Pons (tissue), 1 donor: ENCODE results near the gene G2E3.
"Not testable (repeated sequence)": the region's sequence is repeated elsewhere in the genome, so short reads cannot be mapped to it uniquely, and the experiment has no call there.

Experiments
- DNase-seq: peaks from one replicate; pipeline ENCODE4 v3.0.0-alpha.2; 2016; ENCODE audit warnings: low spot score

The G2E3 gene

DNA sequence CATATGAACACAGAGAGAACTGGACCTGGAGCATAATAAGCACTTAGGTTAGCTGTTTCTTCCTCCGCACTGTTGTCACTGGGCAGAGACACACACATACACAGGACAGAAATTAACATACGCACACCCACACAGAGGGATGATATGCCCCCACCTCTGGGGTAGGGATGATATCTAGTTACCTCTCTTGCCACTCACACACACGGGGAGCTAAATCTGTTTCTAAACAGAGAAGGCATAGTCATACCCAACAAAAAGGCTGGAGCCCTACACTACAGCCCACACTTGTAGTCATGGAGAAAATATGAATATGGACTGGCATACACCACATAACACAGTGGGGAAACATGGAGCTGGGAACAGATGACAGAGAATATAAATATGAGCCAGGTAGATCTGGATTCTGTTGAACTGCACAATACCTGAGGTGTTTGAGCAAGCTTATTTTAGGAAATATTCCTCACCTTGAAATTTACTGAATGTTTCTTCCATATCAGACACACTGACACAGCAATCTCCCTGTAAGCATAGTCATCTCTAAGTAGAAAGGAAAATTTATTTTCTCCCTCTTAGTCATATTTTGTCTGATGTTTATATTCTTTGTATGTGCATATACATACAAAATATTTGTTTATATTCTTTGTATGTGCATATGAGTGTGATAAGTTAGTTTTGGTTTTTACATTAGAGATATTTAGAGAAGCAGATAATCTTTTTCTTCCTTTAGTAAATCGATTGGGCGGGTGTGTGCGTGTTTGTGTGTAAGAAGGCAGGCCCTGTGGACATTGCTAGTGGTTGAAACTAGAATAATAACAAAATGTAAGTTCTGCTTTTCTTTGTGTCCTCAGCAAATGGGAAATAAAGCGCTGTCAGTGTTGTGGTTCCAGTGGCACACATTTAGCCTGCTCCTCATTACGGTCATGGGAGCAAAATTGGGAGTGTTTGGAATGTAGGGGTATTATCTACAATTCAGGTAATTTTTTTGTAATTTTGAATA is 42.3 kb downstream of the G2E3 start:
- no peak for DNase-seq

DNA sequence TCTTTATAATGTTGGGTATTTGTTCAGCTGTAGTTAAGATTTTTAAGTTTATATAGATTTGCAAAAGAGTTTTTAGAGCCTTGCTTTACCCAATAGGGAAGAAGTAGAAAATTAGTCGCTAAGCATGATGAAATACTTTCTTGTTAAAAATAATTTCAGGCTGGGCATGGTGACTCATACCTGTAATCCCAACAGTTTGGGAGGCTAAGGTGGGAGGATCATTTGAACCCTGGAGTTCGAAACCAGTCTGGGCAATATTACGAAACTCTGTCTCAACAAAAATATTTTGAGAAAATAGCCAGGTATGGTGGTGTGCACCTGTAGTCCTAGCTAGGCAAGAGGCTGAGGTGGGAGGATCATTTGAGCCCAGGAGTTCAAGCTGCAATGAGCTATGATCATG is 44.4 kb downstream of the G2E3 start:
- DNase-seq, result no peak

DNA sequence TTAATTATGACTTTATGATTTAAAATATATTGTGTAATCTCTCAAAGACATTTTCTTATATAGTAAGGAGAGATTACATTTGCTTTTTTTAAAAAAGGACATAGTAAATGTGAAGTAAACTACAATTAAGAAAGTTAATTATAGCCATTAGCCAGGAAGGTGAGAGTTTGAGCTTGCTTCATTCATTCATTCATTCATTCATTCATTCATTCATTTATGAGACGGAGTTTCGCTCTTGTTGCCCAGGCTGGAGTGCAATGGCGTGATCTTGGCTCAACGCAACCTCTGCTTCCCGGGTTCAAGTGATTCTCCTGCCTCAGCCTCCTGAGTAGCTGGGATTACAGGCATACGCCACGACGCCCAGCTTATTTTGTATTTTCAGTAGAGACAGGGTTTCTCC is 45.7 kb downstream of the G2E3 start:
- DNase-seq, result not testable (repeated sequence)

DNA sequence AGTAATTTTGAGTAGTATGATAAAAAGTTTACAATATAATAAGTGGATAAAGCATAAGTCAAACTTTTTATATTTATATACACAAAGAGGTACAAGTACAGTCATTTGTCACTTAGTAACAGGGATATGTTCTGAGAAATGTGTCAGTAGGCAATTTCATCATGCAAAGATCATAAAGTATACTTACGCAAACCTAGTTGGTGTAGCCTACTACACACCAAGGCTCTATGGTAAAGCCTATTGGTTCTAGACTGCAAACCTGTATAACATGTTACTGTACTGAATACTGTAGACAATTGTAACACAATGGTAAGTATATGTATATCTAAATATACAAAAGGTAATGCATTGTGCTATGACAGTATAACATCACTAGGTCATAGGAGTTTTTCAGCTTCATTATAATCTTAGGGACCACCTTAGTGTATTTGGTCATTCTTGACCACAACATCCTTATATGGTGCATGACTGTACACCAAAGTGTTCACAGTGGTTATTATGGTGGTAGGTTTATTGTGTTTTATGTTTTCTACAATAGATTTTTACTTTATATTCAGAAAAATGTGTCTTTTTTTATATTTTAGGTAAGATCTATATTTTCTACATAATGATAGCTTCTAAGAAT is 48.3 kb downstream of the G2E3 start:
- DNase-seq, result no peak

DNA sequence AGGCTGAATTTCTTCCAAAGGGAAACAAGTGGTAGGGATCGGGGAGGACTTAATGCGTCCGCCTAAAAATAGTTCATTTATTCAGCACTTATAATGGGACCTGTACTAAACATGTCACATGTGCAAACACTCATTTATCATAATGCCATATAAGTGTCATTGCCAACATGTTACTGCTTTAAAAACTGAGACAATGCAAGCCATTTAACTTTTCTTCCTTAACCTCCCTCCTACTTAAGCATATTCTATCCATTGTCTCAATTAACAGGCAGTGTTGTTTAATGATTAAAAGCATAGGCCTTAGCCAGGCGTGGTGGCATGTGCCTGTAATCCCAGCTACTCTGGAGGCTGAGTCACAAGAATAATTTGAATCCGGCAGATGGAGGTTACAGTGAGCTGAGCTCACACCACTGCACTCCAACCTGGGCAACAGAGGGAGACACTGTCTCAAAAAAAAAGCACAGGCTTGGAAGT is 49.6 kb downstream of the G2E3 start:
- DNase-seq, result no peak

DNA sequence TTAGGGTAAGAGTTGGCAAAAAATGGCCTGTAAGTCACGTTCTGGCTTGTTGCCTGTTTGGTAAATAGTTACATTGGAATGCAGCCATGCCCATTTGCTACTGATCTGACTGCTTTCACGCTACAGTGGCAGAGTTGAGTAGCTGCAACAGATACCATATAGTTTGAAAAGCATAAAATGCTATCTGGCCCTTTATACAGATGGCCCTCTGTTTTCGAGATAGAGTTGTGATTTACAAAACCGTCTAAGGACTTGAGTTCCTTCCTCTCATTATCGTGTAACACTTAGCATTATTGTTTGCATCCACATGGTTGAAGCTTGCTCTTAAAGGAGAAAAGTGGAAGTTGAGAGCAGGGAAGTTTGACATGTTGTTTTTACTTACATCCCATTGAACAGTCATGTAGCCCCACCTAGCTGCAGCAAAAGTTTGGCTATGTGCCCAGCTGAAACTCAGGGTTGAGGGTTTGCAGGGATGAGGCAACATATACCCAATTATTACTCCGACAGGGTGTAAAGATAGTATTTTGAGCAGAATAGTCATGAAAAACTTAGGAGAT is 51.9 kb downstream of the G2E3 start:
- peak; percentile 77 for DNase-seq

DNA sequence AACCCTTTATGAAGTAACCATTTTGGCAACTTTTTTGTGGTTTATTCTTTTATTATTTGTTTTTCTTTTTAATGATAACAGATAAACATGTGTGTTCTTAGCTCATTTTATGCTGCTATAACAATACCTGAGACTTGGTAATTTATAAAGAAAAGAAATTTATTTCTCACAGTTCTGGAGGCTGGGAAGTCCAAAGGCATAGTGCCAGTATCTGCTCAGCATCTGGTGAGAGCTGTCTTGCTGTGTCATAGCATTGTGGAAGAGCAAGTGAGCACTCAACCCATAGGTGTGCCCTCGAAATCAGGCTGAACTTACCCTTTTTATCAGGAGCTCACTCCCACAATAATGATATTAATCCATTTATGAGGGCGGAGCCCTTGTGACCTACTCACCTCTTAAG is 55.2 kb downstream of the G2E3 start:
- DNase-seq, result no peak

DNA sequence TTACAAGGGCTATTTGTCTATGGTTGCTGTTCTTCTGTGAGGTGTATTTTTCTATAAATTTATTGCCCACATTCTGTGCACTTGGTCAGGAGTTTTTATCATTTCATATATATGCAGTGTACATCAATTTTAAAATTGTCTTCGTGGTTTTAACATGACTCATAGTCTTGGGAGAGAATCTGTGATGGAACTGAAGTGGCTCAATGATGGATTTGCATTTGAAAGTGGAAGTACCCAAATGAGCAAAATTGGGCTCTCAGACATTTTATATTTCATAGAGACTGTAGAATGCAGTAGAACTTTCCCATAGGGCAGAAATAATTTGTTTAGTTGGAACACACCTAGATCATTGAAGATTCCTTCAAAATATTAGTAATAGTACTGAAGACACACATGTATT is 61.2 kb downstream of the G2E3 start:
- no peak for DNase-seq

DNA sequence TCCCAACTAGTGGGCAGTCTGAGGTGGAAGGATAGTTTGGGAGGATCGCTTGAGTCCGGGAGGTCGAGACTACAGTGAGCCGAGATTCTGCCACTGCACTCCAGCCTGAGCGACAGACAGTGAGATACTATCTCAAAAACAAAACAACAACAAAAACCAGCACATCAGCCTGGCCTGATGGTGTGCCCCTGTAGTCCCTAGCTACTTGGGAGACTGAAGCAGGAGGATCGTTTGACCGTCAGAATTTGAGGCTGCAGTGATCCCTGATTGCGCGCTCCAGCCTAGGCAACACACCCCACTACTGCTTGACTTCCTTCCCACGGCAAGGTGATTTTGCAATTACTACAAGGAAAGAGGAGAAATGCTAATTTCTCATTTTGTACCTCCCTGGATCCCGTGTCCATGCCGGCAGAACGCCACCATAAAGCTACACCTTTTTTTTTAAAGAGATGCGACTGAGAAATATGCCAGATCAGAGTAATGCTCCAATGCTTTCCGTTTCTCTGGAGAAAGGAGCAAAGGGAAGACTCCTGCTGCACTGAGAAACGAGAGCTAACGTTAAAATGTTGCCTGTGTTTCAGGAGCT is 62.5 kb downstream of the G2E3 start:
- DNase-seq, result no peak

DNA sequence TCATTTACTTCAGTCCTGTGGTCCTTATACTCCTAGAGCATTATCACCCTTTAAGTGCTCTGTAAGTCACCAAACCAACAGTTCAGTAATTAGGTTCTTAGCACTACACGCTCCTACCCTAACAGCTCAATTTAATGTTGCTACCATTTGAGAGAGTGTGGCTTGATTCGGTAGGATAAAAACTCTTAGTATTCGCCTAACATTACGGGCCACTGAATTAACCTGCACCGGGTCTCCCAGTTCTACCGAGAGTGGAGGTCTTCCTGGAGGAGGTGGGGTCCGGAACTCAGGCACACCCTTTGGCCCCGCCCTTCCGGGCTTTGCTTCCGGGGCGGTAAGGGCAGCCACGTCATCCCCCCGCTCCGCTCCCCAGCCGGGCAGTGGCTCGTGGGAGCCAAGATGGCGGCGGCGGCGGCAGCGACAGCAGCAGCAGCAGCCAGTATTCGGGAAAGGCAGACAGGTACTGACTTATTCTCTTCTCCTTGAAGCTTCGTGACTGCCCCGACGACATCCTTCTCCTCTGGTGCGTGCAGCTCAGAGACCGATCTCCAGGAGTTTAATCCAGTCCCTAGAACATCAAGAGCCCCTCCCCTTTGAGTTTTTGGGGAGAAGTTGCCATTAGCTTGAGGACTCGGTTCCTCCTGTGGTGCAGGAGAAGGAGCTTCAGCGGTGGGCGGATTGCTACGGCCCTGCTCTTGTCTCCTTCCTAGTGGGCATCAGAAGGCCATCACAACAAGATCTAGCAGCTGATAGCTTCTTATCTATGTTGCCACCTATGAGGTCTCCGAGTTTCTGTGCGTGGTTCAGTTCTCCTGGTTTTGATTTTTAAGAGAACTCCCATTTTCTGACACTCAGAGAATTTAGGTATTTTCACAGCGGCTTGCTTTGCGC is 63.2 kb downstream of the G2E3 start, which contains the start of gene SCFD1:
TSS of gene SCFD1 (plus strand) at position 380 of the 891 bp plus-strand sequence. CDS start at position 400, 20 bp downstream.
- DNase-seq, result peak; percentile 93

DNA sequence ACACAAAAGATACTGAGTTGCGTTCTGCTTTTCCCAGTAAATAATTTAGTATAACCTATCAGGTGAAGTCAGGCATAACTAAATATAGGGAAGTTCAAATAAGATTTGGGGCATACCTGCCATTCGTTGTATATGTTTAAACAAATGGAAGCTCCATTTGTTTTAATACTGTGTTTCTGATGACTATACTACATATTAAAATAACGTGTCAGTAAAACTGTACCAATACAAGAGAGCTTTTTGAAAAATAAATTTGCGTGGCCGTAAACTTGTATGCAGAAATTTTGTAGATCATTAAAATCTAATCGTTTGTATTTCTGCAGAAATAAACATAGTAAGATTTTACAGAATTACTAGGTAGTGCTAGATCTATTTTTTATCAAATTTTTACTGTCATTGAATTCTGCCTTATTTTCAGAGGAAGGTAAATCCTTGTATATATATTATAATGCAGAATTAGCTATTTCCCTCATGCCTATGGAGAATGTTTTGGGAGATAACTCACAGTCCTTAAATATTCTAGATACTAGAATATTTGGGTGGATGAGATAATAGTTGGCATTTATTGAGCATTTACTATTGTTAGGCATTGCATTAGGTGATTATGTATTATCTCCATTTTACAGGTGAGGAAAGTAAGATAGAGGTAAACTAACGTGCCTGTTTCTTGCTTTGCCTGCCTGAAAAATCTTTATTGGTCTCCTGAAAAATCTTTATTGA is 64.6 kb downstream of the G2E3 start:
- DNase-seq, result no peak

DNA sequence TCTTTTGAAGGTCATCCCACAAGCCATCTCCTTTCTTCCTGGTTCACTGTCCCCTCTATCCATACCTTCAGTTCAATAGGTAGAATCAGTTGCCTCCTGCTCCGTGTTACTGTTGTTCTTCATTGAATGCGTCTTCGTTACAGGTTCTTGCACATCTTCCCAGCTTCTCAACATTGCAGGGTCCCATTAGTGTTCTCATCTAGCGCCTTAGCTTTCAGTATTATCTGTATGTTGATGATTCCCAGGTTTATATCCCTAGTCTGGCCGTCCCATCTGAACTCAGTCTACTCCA is 65.1 kb downstream of the G2E3 start:
- DNase-seq, result no peak

DNA sequence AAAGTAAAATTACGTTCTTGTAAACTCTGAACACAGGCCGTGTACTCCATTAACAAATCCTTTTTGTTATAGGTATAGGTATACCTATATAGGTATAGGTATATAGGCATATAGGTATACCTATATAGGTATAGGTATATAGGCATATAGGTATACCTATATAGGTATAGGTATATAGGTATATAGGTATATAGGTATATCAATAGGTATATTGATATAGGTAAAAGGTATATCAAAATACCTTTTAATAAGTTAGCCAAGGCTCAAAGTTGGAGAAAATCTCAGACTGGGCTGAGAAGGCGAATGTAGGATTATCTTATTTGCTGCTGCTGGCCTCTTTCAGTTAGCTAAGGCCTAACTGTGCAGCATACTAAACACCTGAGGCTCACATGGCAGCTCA is 66.6 kb downstream of the G2E3 start:
- DNase-seq, result no peak

DNA sequence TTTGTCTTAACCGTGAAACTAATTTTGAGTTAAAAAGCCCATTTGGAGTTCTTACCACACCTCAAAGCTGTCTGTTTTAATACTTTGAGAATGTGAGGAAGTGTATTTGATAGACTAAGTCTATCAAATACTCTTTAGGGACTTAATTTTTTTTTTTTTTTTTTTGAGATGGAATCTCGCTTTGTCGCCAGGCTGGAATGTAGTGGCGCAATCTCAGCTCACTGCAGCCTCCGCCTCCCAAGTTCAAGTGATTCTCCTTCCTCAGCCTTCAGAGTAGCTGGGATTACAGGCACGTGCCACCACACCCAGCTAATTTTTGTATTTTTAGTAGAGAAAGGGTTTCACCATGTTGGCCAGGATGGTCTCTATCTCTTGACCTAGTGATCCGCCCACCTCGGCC is 70.5 kb downstream of the G2E3 start:
- DNase-seq, result not testable (repeated sequence)

DNA sequence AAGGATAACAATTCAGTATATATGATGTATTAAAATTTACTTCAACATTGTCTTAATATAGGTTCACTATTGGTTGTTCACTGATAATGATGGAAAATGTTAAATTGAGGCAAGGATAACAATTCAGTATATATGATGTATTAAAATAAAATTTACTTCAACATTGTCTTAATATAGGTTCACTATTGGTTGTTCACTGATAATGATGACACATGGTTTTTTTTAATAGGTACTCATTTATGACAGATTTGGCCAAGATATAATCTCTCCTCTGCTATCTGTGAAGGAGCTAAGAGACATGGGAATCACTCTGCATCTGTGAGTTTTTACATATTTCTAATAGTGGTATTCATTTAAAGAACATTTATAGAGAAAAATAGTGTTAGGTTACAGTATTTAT is 71.3 kb downstream of the G2E3 start:
- no peak for DNase-seq

DNA sequence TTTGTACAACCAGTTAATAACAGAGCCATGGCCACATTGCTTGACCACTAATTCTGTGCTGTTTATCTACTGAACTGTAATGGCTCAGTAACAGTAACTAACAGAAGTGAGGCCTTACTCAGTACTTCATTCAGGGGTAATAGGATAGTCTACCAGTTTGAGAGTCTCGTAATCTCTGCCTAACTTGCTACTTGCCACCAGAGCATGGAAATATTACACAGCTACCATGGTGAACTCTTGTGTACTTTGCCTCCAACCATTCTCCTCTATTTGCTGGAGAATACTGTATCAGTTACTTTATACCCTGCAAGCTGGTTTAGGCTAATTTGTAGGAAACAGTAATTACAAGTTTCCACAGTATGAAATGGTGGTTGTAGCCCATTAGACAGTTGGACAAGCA is 73.8 kb downstream of the G2E3 start:
- no peak for DNase-seq

DNA sequence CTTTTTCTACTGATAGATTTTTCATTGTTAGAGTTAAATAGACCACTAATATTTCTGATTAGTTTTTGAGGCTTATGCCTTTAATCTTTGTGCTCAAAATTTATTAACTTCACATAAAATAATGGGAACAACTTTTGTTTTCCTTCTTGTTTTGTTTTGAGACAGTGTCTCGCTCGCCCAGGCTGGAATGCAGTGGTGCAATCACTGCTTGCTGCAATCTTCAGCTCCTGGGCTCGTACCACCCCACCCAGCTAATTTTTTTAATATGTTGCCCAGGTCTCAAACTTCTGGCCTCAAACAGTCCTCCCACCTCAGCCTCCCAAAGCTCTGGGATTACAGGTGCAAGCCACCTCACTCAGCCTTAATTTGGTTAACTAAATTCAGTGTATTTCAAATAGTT is 80.0 kb downstream of the G2E3 start:
- no peak for DNase-seq

DNA sequence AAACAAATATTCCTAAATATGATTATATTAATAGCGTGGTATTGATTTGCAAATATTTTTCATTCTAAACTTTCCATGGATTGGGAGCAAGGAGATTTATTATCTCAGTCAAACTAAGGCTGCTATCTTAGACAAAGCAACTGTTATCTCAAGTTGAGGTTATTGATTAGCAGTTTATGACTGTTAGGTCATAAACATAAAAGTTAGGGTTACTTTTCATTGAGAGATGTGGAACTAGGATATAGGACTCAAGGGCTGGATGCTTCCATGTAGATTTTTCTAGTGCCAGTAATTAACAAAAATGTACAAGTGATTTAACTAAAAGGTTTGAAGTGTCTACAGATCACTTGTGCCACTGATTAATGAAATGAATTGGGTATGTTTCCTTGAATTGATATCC is 82.2 kb downstream of the G2E3 start:
- DNase-seq, result no peak

DNA sequence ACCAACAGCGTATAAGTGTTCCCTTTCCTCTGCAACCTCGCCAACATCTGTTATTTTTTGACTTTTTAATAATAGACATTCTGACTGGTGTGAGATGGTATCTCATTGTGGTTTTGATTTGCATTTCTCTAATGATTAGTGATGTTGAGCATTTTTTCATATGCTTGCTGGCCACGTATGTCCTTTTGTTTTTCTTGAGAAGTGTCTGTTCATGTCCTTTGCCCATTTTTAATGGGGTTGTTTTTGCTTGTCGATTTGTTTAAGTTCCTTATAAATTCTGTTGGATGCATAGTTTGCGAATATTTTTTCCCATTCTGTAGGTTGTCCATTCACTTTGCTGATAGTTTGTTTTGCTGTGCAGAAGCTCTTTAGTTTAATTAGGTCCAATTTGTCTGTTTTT is 85.5 kb downstream of the G2E3 start:
- DNase-seq, result not testable (repeated sequence)

DNA sequence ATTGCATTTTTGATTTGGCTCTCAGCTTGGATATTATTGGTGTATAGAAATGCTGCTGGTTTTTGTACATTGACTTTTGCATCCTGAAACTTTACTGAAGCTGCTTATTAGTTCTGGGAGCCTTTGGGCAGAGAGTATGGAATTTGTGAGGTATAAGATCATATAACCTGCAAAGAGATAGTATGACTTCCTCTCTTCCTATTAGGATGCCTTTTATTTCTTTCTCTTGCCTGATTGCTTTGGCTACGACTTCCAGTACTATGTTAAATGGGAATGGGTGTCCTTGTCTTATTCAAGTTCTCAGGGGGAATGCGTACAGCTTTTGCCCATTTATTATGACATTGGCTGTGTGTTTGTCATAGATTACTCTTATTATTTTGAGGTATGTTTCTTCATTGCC is 86.6 kb downstream of the G2E3 start:
- no peak for DNase-seq

DNA sequence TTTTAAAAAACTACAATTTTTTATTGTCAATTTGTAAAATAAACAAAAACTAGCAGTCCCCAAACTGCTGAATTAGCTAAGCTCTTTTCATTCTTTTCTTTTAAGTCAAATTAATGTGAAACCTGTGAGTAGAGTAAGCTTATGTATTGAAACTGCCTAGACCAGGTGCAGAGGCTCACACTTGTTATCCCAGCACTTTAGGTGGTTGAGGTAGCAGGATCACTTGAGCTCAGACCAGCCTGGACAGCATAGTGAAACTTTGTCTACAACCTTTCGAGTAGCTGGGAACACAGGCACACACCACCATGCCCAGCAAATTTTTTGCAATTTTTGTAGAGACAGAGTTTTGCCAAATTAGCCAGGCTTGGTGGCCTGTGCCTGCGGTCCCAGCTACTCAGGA is 89.5 kb downstream of the G2E3 start:
- DNase-seq, result no peak
